Pons (tissue), 1 donor: ENCODE data around the gene GALNT18.

Experiments
- DNase-seq: peaks from one replicate; pipeline ENCODE4 v3.0.0-alpha.2; 2016; ENCODE audit warnings: low spot score

GALNT18 gene

GRCh38 chr11:11265994-11266606 lies 355.7 kb downstream of the GALNT18 start:
- no peak for DNase-seq

- DNase-seq: no peak
Observed at GRCh38 chr11:11265320-11265719, 356.5 kb downstream of the GALNT18 start.

- no peak for DNase-seq
Observed at GRCh38 chr11:11263238-11264005, 358.4 kb downstream of the GALNT18 start.

GRCh38 chr11:11262171-11262920 lies 359.5 kb downstream of the GALNT18 start:
- no peak for DNase-seq

GRCh38 chr11:11261629-11262028 lies 360.2 kb downstream of the GALNT18 start:
- DNase-seq: no peak

- no peak for DNase-seq
Observed at GRCh38 chr11:11260903-11261302, 360.9 kb downstream of the GALNT18 start.

GRCh38 chr11:11253995-11254394 lies 367.8 kb downstream of the GALNT18 start:
- no peak for DNase-seq

GRCh38 chr11:11253497-11253896 lies 368.3 kb downstream of the GALNT18 start:
- no peak for DNase-seq

- no peak for DNase-seq
Observed at GRCh38 chr11:11252403-11252802, 369.4 kb downstream of the GALNT18 start.

GRCh38 chr11:11251394-11251970 lies 370.3 kb downstream of the GALNT18 start:
- DNase-seq: no peak

- DNase-seq: no peak
Observed at GRCh38 chr11:11250470-11250869, 371.3 kb downstream of the GALNT18 start.

- no peak for DNase-seq
Observed at GRCh38 chr11:11247576-11247975, 374.2 kb downstream of the GALNT18 start.

- DNase-seq: no peak
Observed at GRCh38 chr11:11247086-11247485, 374.7 kb downstream of the GALNT18 start.

GRCh38 chr11:11246166-11246565 lies 375.6 kb downstream of the GALNT18 start:
- DNase-seq: no peak

GRCh38 chr11:11245453-11245852 lies 376.4 kb downstream of the GALNT18 start:
- no peak for DNase-seq

- no peak for DNase-seq
Observed at GRCh38 chr11:11244470-11245080, 377.2 kb downstream of the GALNT18 start.

GRCh38 chr11:11243590-11244469 lies 378.0 kb downstream of the GALNT18 start:
- DNase-seq: no peak

GRCh38 chr11:11243209-11243589 lies 378.6 kb downstream of the GALNT18 start:
- no peak for DNase-seq

GRCh38 chr11:11241284-11241683 lies 380.5 kb downstream of the GALNT18 start:
- DNase-seq: no peak

- no peak for DNase-seq
Observed at GRCh38 chr11:11239959-11240358, 381.8 kb downstream of the GALNT18 start.
